ENCODE results near the gene CAMK2A.
A peak's percentile ranks its signal among the peaks of the same experiment; 100 is the strongest.

The CAMK2A gene

GRCh38 chr5:150299571-150300327, 10.2 kb upstream of the CAMK2A start:
- DNase-seq, result no peak

GRCh38 chr5:150298701-150299451, 9.3 kb upstream of the CAMK2A start:
- DNase-seq, result no peak

GRCh38 chr5:150297934-150298595, 8.5 kb upstream of the CAMK2A start:
- DNase-seq, result no peak

GRCh38 chr5:150297236-150297890, 7.8 kb upstream of the CAMK2A start:
- DNase-seq, result no peak

- DNase-seq, result no peak
Measured at GRCh38 chr5:150296496-150296895, 6.9 kb upstream of the CAMK2A start.

GRCh38 chr5:150295741-150296486, 6.3 kb upstream of the CAMK2A start:
- no peak for DNase-seq

- DNase-seq, result no peak
Measured at GRCh38 chr5:150295172-150295634, 5.6 kb upstream of the CAMK2A start.

GRCh38 chr5:150294551-150295071, 5.0 kb upstream of the CAMK2A start:
- DNase-seq, result no peak

GRCh38 chr5:150293091-150293941, 3.7 kb upstream of the CAMK2A start:
- DNase-seq, result peak; percentile 88

- DNase-seq, result no peak
Measured at GRCh38 chr5:150291388-150292385, 2.1 kb upstream of the CAMK2A start.

- DNase-seq, result no peak
Measured at GRCh38 chr5:150288791-150289190, 782 bp downstream of the CAMK2A start.

GRCh38 chr5:150288361-150288760, 1.2 kb downstream of the CAMK2A start:
- DNase-seq, result no peak

- DNase-seq, result peak; percentile 73
Measured at GRCh38 chr5:150286820-150287219, 2.8 kb downstream of the CAMK2A start.

GRCh38 chr5:150285114-150285513, 4.5 kb downstream of the CAMK2A start:
- DNase-seq, result no peak

GRCh38 chr5:150284311-150284710, 5.3 kb downstream of the CAMK2A start:
- DNase-seq, result no peak

GRCh38 chr5:150283904-150284303, 5.7 kb downstream of the CAMK2A start:
- no peak for DNase-seq

- no peak for DNase-seq
Measured at GRCh38 chr5:150281987-150282386, 7.6 kb downstream of the CAMK2A start.

GRCh38 chr5:150279330-150280020, 10.1 kb downstream of the CAMK2A start:
- DNase-seq, result peak; percentile 23

- DNase-seq, result no peak
Measured at GRCh38 chr5:150278916-150279315, 10.7 kb downstream of the CAMK2A start.

Data from hematopoietic multipotent progenitor cell treated with erythropoietin and hydrocortisone succinate and interleukin-3 and kit ligand, for 4 days (in vitro differentiated cells).